Umbilical cord (tissue), 2 donors: Measurements from ENCODE around the gene CCDC175. TPM values are rescaled to one million over a fixed set of nuclear protein-coding genes. Genes with fewer than 3 reads are reported as not detected.

Experiments used
- DNase-seq: peaks from one replicate; pipeline ENCODE4 v3.0.0-alpha.2; 2015; ENCODE audit warnings: low spot score
- total RNA-seq: library from RNA; depleted of rRNA; stranded (reverse); fragments of >200 nt; gene quantifications from one replicate; pipeline ENCODE4 v1.2.3, GENCODE V29; 2014; ENCODE audit warnings: low replicate concordance; ENCODE audit not compliant: insufficient read depth

CCDC175 gene
- total RNA-seq, 1 donor from 2014 or later, result 0.96 TPM

GRCh38 chr14:59482541-59483331 is 93.9 kb downstream of the CCDC175 start:
- peak; percentile 60 for DNase-seq

DNA sequence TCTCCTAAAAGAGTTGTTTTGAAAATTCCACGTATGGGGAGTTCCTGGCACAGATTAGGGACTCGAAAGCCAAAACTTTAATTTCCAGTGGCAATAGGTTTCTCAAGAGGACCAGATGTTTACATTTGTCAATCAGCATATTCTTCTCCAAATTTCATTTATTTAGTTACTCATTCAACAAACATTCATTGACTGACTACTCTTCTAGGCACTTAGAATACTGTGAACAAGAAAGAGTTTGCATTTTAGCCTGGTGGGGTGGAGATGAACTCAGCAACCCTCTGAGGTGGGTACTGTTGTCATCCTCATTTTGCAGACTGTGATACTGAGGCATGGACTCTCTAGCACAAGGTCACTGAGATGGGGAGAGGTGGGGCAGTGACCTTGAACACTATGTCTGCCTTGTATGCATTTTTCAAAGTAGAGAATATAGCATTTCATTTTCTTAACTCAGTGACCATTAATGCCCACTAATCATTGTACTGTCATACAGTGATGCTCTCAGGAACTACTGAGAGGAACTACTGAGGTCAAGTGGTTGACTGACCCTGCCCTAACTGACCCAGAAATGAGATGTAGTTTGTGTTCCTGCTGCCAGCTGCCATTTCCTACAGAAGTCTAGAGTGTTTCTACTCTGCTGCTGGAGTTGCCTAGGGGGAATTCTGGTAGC is 94.6 kb downstream of the CCDC175 start:
- peak; percentile 4 for DNase-seq

DNA sequence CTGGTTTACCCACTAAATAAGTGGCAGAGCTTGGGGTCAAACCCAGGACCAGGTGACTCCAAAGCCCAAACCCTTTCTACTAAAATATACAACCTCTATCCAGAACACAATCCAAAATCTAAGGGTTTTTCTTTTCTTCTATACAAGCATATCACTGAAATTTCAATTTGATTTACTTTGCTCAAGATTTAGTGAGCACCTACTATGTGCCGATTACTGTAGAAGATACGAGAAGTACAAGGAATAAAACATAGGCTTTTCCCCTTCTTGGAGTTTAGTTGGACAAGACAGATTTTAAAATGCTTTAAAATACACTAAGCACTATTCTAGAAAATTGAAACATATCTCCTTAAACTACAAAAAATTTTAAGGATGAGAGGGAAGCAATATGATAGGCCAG is 95.2 kb downstream of the CCDC175 start:
- no peak for DNase-seq

GRCh38 chr14:59480166-59480565 is 96.4 kb downstream of the CCDC175 start:
- no peak for DNase-seq

GRCh38 chr14:59478540-59478939 is 98.1 kb downstream of the CCDC175 start:
- no peak for DNase-seq

GRCh38 chr14:59475709-59476108 is 100.9 kb downstream of the CCDC175 start:
- DNase-seq, result no peak

DNA sequence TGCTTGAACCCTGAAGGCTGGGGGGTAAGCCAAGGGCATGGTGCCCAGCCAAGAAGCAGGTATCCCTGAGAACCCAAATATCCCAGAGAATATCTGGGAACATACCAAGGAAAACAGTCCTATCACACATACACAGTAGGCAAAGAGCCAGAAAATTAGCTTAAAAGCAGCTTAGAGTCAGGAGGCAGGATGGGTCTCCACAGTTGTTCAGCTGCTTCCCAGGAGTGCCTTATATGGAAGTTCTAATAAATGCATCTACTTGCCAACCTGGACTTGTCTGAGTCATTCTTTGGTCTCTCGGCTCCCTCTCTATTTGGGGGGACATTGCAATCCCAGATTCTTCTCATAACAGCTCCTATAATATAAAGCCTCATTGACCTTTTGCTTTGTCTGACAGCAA is 102.4 kb downstream of the CCDC175 start:
- no peak for DNase-seq

DNA sequence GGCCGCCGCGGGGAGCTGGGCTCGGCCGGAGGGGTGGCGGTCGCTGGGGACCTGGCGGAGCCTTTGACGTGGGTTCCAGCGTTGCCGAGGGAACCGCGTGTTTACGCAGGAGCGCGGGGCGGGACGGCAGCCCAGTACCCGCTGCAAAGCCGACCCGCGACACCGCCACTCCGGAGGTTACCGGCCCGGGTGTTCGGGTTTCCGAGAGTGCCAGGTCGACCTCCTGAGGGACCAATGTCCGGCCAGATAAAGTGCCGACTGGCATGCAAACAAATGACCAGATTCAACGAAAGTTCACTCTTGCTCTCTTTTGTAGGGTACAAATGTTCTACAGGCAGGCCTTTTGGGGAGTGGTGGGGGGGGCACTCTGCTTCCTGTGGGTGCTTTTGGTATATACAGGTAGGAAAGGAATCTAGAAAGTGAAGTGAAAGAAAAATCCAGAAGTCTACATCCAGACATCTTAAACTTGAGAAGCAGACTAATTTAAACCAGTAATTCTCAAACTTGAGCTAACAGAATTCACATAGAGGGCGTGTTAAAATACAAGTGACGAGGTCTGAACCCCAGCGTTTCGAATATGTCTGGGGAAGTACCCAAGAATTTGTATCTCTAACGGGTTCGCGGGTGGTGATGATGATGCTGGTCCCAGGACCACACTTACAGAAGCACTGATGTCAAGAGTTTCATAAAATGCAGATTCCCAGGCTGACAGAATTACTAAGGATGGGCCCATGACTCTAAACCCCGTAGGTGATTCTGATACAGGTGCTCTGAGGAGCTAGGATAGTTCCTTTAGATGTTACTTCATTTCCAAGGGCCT is 111.1 kb downstream of the CCDC175 start, which contains the start of gene GPR135:
TSS of gene GPR135 (minus strand) at position 65 of the 820 bp plus-strand sequence. CDS start 154 bp downstream, outside the sequence.
- DNase-seq, result no peak

GRCh38 chr14:59464486-59465315 is 111.9 kb downstream of the CCDC175 start:
- peak; percentile 69 for DNase-seq

GRCh38 chr14:59463787-59464485 is 112.7 kb downstream of the CCDC175 start:
- DNase-seq, result no peak

DNA sequence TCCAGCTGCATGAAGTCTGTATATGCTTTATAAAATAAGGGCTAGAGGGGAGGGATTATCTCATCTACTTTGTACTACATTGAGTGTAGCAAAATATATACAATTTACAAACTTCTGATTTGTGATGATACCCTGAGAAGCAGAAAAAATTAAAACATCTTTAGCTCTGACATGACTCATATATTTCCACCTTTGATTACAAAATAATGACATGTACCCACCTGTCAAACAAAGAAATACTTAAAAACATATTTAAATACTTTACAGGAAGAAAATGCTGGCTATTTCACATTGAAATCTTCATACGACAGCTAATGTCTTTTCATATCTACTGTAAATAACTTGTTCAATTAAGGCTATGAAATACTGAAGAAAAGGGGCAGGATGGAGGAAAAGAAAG is 114.7 kb downstream of the CCDC175 start:
- DNase-seq, result no peak

DNA sequence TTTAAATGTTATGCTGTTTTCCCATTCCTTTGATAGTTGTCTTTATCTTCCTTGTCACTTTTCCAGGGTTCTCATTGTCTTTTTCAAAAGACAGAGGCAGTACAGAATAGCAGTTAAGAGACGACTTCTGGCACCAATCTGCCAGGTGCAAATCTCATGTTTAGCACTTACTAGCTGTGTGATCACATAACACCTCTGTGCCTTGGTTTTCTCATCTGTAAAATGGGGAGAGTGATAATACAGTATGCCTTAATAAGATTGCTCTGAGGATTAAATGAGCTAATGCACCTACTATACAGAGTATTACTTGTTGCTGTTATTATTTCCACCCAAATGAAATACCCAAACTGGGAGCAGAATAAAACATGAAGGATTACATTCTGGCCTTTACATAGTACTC is 116.2 kb downstream of the CCDC175 start:
- DNase-seq, result no peak

DNA sequence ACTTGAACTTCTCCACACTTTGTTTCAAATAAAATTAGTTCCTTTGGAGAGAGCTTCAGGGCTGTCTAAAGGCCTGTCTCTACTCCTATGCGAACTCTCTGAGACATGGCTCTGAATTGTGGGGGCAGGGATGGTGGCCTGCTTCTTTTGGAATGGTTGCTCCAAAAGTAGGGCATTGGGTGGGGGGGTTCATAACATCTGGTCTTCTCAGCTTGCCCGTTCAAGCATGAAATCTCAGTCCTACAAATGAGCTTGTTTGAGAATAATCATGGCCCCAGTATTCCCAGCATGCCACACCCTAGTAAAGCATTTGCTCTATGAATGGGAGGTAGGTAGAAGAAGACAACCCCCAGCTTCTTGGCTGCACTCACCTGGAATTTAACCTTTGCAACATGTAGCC is 118.1 kb downstream of the CCDC175 start:
- no peak for DNase-seq

DNA sequence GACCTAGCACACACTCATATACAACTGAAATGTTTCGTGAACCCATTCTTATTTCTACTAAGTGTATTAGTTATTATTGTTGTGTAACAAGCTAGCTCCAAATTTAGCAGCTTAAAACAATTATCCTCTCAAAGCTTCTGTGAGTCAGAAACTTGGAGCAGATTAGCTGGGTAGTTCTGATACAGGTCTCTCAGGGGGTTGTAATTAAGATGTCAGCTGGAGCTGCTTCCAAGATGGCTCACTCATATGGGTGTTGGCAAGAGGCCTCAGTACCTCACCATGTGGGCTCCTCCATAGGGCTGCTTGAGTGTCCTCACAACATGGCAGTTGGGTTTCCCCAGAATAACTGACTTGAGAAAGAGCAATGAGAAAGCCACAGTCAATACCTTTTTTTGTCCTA is 121.2 kb downstream of the CCDC175 start:
- no peak for DNase-seq

Other genes starting within 250 kb of the CCDC175 start
- gene GPR135, start 111.4 kb downstream of the CCDC175 start, total RNA-seq, result 7.2 TPM
- 56.1 TPM for gene L3HYPDH, start 92.4 kb downstream of the CCDC175 start, total RNA-seq
- 57.3 TPM for gene JKAMP, start 92.3 kb downstream of the CCDC175 start, total RNA-seq